ENCODE data around the gene PLA2G4A.

- TF ChIP-seq POLR2AphosphoS5 (IDR thresholded peaks at IDR 0.05) (no peak), CTCF (IDR thresholded peaks at IDR 0.05) (no peak), POLR2A (IDR thresholded peaks at IDR 0.05; ENCODE audit: low read depth) (no peak)
These were observed 205.8 kb downstream of the PLA2G4A start for GRCh38 chr1:187034501-187034900.
